Measurements from ENCODE around the gene MED22. TPM values are rescaled to one million over a fixed set of nuclear protein-coding genes. Genes with fewer than 3 reads are reported as not detected.

MED22 gene
- 18.7 and 22.9 TPM in 2 replicates for total RNA-seq

DNA sequence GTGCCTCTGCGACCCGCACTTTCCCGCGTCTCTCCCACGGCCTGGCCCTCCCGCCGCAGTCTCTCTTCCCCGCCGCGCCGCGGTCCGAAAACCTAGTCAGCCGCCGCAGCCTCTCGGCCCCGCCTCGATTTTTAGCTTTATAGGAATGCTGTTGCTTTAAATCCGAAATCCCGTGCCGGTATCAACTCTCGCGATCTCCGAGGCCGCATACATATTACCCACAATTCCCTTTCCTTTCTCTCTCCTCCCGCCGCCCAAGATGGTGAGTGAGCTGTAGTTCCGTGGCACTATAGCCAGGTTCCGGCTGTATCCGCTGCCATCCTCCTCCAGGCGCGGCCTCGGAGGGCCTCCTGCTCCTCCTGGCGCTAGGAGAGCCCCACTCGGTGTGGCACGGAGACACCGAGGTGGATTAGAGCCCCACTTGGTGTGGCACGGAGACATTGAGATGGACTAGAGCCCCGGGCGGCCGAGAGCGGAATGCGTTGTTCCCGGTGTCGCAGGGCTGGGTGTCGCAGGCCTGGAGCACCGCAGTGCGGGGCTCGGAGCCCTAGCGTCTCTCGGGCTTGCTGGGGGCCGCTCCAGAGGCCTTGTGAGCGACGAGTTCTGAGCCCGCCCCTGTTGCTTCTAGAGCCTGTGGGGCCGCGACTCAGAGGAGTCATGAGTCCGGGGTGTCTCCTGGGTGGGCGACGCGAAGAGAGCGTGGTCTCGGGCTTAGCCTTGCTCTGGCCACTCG is at the start of gene MED22, which contains the start of gene RPL7A:
MED22 (minus strand) TSS at position 147 of the 733 bp plus-strand sequence. CDS start 1,469 bp downstream, outside the sequence.
RPL7A (plus strand) TSS at position 234 of the 733 bp plus-strand sequence; CDS start at position 260, 26 bp downstream.

DNA sequence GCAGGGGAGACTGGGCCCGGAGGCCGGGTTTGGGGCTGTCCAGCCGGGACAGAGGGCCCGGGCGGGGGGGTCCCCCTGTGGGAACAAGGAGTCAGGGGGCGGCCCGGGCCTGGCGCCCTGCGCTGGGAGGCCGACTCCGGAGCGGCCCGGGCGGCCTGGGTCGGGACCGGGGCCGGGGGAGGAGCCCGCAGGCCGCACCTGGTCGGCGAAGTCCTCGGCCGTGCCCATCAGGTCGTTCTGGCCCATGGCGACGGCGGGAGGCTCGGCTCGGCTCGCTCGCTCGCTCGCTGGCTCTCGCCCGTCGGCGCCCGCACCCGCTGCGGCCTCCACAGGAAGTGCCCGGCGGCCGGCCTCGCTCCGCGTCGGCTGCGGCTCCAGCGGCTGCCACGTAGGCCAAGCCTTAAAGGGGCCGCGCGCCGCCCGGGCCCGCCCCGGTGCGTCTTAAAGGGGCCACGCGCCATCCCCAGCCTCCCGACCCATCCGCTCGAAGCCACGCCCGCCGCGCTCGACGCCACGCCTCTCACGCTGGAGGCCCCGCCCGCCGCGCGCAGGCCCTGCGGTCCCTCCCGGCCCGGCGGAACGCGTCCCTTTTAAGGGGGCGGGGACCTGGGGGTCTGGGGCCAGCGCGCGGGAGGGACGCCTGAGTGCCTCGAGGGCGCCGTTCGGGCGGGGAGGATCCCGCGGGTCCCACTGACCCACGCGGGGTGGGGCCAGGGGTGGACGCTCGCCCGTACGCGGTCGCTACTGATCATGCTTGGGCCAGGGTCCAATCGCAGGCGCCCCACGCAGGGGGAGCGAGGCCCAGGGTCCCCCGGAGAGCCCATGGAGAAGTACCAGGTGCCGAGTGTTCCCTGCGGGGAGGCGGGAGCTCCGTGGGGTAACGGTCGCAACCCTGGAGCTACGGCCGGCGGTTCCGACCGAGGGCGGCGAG is 28.1 kb upstream of the MED22 start, which contains the start of the genes STKLD1 and SURF4:
STKLD1 (plus strand) TSS at position 643 of the 931 bp plus-strand sequence; CDS start at position 751, 108 bp downstream.
SURF4 (minus strand) TSS at position 337 of the 931 bp plus-strand sequence; CDS start at position 246, 91 bp downstream.

DNA sequence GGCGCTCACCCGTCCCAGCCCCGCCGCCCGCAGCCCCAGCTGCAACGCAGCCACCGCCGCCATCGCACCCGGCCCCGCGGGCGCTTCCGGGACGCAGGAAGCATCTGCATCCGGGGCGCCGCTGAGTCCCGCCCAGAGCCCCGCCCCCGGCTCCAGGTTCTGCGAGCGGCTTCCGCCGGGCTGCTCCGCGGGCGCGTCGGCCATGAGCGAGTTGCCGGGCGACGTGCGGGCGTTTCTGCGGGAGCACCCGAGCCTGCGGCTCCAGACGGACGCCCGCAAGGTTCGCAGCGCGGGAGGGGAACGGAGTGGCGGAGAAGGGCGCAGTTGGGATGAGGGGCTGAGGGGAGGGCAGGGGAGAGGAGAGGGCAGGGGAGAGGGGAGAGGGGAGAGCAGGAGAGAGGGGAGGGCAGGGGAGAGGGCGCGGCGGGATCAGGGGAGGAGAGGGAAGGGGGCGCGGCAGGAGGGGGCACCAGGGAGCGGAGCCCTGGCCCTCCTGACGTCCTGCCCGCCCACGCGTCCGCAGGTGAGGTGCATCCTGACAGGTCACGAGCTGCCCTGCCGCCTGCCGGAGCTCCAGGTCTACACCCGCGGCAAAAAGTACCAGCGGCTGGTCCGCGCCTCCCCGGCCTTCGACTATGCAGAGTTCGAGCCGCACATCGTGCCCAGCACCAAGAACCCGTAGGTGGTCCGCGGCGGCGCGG is 8.6 kb upstream of the MED22 start, which contains the start of the genes SURF1 and SURF2:
SURF1 (minus strand) TSS at position 97 of the 701 bp plus-strand sequence; CDS start at position 63, 34 bp downstream.
SURF2 (plus strand) TSS at position 160 of the 701 bp plus-strand sequence; CDS start at position 203, 43 bp downstream.

DNA sequence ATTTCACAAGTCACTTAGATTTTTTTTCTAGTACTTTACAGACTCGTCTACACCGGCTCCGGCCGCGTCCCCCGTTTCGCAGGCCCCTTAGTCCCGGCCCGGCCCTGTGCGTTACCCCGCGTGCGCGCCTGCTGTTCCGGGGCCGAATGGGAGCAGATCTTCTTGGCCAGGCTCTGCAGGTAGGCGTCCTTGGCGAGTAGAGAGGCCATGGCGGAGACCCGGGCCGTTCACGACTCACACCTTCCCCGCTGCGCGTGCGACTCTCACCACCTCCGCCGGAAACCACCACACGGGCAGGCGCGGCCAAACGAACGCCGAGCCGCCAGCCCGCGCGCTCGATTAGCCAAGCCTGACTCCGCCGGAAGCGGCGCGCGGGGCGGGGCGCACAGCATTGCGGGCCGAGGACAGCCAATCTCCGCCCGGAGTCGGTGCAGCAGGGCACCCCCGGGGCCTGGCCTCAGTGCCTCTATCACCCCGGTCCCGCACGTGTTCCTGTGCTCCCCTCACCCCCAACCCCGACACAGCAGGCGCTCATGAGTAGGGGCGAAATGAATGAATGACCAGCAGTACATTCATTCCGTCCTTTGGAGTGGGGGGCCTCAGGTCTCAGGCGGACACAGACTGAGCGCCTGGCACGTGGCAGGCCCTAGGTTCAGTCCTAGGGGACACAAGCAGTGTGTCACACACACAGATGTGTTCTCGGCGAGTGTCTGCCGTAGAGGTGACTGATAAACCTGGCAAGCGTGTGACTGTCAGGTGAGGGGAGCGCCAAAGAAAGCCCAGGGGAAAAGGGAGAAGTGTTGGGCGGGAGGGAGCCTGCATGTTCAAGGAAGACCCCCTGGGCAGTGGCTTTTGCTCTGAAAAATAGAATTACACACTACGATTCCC is 11.8 kb downstream of the MED22 start, which contains the start of gene SURF6:
SURF6 (minus strand) TSS at position 265 of the 888 bp plus-strand sequence; CDS start at position 209, 56 bp downstream.

Other genes starting within 250 kb of the MED22 start
- gene RALGDS, start 226.9 kb downstream of the MED22 start, total RNA-seq, result 28.9 and 39.0 TPM in 2 replicates
- 3.2 and 4.4 TPM in 2 replicates for gene GBGT1, start 184.2 kb downstream of the MED22 start, total RNA-seq
- not detected in 2 replicates for gene OBP2B, start 138.9 kb downstream of the MED22 start, total RNA-seq
- gene ABO, start 72.9 kb downstream of the MED22 start, total RNA-seq, result 0.42 and 0.71 TPM in 2 replicates
- gene SURF6, start 11.9 kb downstream of the MED22 start, total RNA-seq, result 22.1 and 24.1 TPM in 2 replicates
- 3,025 and 3,439 TPM in 2 replicates for gene RPL7A, start 87 bp upstream of the MED22 start, total RNA-seq
- 26.6 and 37.2 TPM in 2 replicates for gene SURF1, start 8.4 kb upstream of the MED22 start, total RNA-seq
- gene SURF2, start 8.4 kb upstream of the MED22 start, total RNA-seq, result 25.5 and 42.5 TPM in 2 replicates
- gene SURF4, start 27.9 kb upstream of the MED22 start, total RNA-seq, result 148 and 215 TPM in 2 replicates
- gene STKLD1, start 28.2 kb upstream of the MED22 start, total RNA-seq, result 0.79 TPM in 1 of 2 replicates, not detected in the other
- 26.4 and 29.1 TPM in 2 replicates for gene REXO4, start 69.9 kb upstream of the MED22 start, total RNA-seq
- gene ADAMTS13, start 74.2 kb upstream of the MED22 start, total RNA-seq, result 0.56 and 1.6 TPM in 2 replicates
- 5.7 and 8.6 TPM in 2 replicates for gene CACFD1, start 111.8 kb upstream of the MED22 start, total RNA-seq
- gene SLC2A6, start 131.0 kb upstream of the MED22 start, total RNA-seq, result 15.5 and 19.6 TPM in 2 replicates
- not detected in 2 replicates for gene MYMK, start 176.8 kb upstream of the MED22 start, total RNA-seq
- not detected in 2 replicates for gene ADAMTSL2, start 186.6 kb upstream of the MED22 start, total RNA-seq

Measured in airway epithelial cell (primary cell).